Tongue (tissue), 2 donors: ENCODE results near the gene OR10H1. TPM values are rescaled to one million over a fixed set of nuclear protein-coding genes. Genes with fewer than 3 reads are reported as not detected.
"Not testable (repeated sequence)": the region's sequence is repeated elsewhere in the genome, so short reads cannot be mapped to it uniquely, and the experiment has no call there.

Source experiments
- DNase-seq: peaks from one replicate; pipeline ENCODE4 v3.0.0-alpha.2; 2015
- total RNA-seq: library from RNA; depleted of rRNA; stranded (reverse); fragments of >200 nt; gene quantifications from one replicate; pipeline ENCODE4 v1.2.3, GENCODE V29; 2014

Gene OR10H1
- total RNA-seq, 1 donor from 2014 or later: not detected

GRCh38 chr19:15774159-15774558 is 41.3 kb downstream of the OR10H1 start:
- DNase-seq: not testable (repeated sequence)

GRCh38 chr19:15769586-15769985 is 45.9 kb downstream of the OR10H1 start:
- DNase-seq: peak; percentile 12

DNA sequence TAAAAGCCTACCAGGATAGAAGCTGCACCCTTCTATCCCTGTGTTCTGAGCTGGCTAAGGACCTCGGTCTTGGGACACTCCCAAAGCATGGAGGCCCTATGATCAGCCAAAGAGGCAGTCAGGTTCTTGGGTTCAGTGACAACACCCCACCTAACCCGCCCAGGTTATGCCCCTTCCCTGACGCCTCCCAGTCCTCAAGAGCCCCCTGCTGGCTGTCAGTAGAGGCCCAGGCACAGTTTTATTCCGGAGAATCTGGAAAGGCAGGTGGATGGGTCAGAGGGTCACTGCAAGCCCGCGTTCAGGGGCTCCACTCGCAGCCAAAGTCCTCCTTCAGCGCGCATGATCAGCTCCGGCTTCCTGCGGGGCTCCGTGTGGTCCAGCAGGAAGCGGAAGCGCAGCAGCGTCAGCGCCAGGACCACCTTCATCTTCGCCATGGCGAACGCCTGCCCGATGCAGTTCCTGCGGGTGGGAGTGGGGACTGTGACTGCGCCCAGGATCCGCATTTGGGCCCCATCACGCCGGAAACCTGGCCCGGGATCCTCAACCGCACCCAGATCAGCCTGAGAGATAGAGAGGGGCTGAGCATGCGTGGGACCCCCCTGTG is 55.4 kb downstream of the OR10H1 start:
- DNase-seq: no peak

- DNase-seq: no peak
Measured at GRCh38 chr19:15758379-15758778, 57.1 kb downstream of the OR10H1 start.

Other genes starting within 250 kb of the OR10H1 start
- not detected for gene CYP4F8, start 200.4 kb downstream of the OR10H1 start, total RNA-seq
- gene CYP4F3, start 174.8 kb downstream of the OR10H1 start, total RNA-seq: 1.4 TPM
- gene CYP4F12, start 142.6 kb downstream of the OR10H1 start, total RNA-seq: 25.2 TPM
- not detected for gene OR10H2, start 87.6 kb downstream of the OR10H1 start, total RNA-seq
- not detected for gene OR10H3, start 77.7 kb downstream of the OR10H1 start, total RNA-seq
- not detected for gene OR10H5, start 28.0 kb downstream of the OR10H1 start, total RNA-seq
- not detected for gene CYP4F2, start 82.4 kb upstream of the OR10H1 start, total RNA-seq
- not detected for gene CYP4F11, start 118.9 kb upstream of the OR10H1 start, total RNA-seq
- gene OR10H4, start 133.3 kb upstream of the OR10H1 start, total RNA-seq: not detected